ENCODE measurements around the gene DPP6.

GRCh38 chr7:154640266-154640865 is 588.2 kb downstream of the DPP6 start:
- TF ChIP-seq CTCF (IDR thresholded peaks at IDR 0.05 in 8 of 11, conservative IDR thresholded peaks at IDR 0.05 in 3 of 11) (no peak), POLR2AphosphoS5 (IDR thresholded peaks at IDR 0.05) (no peak), POLR2A (IDR thresholded peaks at IDR 0.05) (no peak)
